ENCODE results near the gene FAM83C.

GRCh38 chr20:35257175-35257909, 34.9 kb downstream of the FAM83C start:
- TF ChIP-seq CTCF (IDR thresholded peaks at IDR 0.05) (no peak), ZFX (IDR thresholded peaks at IDR 0.05; ENCODE audit: borderline replicate concordance) (no peak)
